ENCODE measurements around the gene MRGPRX4.

GRCh38 chr11:18191376-18191775 is 18.7 kb downstream of the MRGPRX4 start:
- TF ChIP-seq EZH2 (IDR thresholded peaks at IDR 0.05) (no peak), CTCF (IDR thresholded peaks at IDR 0.05) (no peak), EZH2phosphoT487 (IDR thresholded peaks at IDR 0.05) (no peak)

Measured in neural progenitor cell (in vitro differentiated cells).